ENCODE results near the gene DIAPH3.

The DIAPH3 gene

DNA sequence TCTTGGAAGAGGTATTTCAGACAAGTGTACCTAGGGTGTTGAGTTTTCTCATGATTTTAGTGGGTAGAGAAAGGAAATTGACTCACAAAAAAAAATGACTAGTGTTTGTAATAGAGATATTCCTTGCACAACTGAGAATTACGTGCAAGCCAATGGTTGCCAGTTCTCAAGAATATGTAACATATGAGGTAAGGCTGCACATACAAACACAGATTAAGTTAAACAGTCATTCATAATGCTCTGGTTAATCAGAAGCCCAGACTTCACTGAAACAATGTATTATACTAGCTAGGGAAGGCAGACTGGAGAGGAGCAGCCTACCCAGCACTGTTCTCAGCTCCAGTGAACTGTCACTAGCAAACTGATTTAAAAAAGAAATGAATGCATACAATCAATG, 418.3 kb downstream of the DIAPH3 start:
- no peaks in the 10 kb centered on the region for H3K36me3 Mint-ChIP-seq (ENCODE audit: low read depth)
- TF ChIP-seq, protein P1, sequence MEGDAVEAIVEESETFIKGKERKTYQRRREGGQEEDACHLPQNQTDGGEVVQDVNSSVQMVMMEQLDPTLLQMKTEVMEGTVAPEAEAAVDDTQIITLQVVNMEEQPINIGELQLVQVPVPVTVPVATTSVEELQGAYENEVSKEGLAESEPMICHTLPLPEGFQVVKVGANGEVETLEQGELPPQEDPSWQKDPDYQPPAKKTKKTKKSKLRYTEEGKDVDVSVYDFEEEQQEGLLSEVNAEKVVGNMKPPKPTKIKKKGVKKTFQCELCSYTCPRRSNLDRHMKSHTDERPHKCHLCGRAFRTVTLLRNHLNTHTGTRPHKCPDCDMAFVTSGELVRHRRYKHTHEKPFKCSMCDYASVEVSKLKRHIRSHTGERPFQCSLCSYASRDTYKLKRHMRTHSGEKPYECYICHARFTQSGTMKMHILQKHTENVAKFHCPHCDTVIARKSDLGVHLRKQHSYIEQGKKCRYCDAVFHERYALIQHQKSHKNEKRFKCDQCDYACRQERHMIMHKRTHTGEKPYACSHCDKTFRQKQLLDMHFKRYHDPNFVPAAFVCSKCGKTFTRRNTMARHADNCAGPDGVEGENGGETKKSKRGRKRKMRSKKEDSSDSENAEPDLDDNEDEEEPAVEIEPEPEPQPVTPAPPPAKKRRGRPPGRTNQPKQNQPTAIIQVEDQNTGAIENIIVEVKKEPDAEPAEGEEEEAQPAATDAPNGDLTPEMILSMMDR (IDR thresholded peaks at IDR 0.05), result no peak
- H3K4me1 Mint-ChIP-seq, result peaks cover 23% of the 10 kb centered on the region
- H3K4me3 Mint-ChIP-seq, result no peak overlapping the region
- peaks cover 4% of the 10 kb centered on the region for H3K27me3 Mint-ChIP-seq (ENCODE audit: low read depth, poor library complexity)
- H3K9me3 Mint-ChIP-seq, result no peaks in the 10 kb centered on the region
- no peak overlapping the region for H3K27ac Mint-ChIP-seq
- no peak for DNase-seq

DNA sequence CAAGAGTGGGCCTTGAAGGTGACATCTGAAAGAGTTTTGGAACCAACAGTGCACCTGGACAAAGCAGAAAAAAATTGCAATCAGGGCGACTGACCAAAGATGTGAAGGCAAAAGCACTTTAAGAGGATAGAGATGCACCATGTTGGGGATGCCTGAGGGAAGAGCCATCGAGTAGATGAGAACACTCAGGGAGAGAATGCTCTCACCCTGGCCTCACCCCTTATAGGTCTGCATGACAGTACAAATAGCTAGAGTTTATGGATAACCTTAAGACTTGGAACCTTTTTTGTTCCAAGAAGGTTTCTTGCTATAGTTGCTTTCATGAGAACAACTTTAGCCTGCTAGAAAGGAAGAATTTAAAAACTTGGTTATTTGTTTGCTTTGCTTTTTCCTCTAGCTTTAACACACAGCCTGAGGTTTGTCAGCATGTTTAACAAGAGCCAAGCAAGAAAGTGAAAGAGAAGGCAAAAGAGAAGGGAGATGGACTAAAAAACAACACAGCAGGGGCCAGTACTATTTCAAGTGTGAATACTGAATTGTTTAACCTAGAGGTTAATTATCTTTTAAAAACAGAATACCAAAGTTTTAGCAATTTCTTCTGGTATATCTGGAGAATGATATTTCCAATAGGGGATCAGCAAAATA, 418.9 kb downstream of the DIAPH3 start:
- Mint-ChIP-seq H3K27ac (peak overlapping the region; percentile 66), H3K4me3 (no peak overlapping the region), H3K9me3 (no peaks in the 10 kb centered on the region), H3K27me3 (ENCODE audit: low read depth, poor library complexity) (peaks cover 4% of the 10 kb centered on the region), H3K36me3 (ENCODE audit: low read depth) (no peaks in the 10 kb centered on the region), H3K4me1 (peaks cover 18% of the 10 kb centered on the region)
- no peak for DNase-seq
- TF ChIP-seq, protein P1 (IDR thresholded peaks at IDR 0.05), result no peak

GRCh38 chr13:59743195-59743594, 420.5 kb downstream of the DIAPH3 start:
- Mint-ChIP-seq H3K9me3 (no peaks in the 10 kb centered on the region), H3K27me3 (ENCODE audit: low read depth, poor library complexity) (peaks cover 4% of the 10 kb centered on the region), H3K27ac (no peak overlapping the region), H3K36me3 (ENCODE audit: low read depth) (no peaks in the 10 kb centered on the region), H3K4me1 (peaks cover 14% of the 10 kb centered on the region), H3K4me3 (no peak overlapping the region)
- TF ChIP-seq, protein P1 (IDR thresholded peaks at IDR 0.05), result no peak
- no peak for DNase-seq

DNA sequence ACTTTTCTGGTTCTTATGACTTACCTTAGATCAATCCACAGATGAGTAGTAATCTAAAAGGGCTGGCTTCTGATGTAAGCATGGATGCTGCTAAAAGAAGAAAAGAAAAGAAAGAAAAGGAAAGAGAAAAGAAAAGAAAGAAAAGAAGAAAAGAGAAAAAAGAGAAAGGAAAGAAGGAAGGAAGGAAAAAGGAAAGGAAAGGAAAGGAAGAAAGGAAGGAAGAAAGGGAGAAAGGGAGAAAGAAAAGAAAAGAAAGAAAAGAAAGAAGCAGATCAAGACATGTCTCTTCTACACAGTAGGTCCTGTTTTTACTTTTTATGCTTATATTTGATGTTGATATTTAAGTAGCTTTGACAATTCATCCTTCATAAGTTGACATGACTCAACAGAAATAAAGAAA, 421.3 kb downstream of the DIAPH3 start:
- no peak overlapping the region for H3K27ac Mint-ChIP-seq
- no peaks in the 10 kb centered on the region for H3K9me3 Mint-ChIP-seq
- peaks cover 4% of the 10 kb centered on the region for H3K27me3 Mint-ChIP-seq (ENCODE audit: low read depth, poor library complexity)
- H3K4me1 Mint-ChIP-seq, result peaks cover 7% of the 10 kb centered on the region
- H3K4me3 Mint-ChIP-seq, result no peak overlapping the region
- TF ChIP-seq, protein P1 (IDR thresholded peaks at IDR 0.05), result no peak
- no peak for DNase-seq
- H3K36me3 Mint-ChIP-seq (ENCODE audit: low read depth), result no peaks in the 10 kb centered on the region

- TF ChIP-seq, protein P1 (IDR thresholded peaks at IDR 0.05), result no peak
- Mint-ChIP-seq H3K4me1 (peaks cover 11% of the 10 kb centered on the region), H3K36me3 (ENCODE audit: low read depth) (no peaks in the 10 kb centered on the region), H3K9me3 (no peaks in the 10 kb centered on the region), H3K27me3 (ENCODE audit: low read depth, poor library complexity) (no peaks in the 10 kb centered on the region), H3K27ac (no peak overlapping the region), H3K4me3 (no peak overlapping the region)
- no peak for DNase-seq
These were observed 424.8 kb downstream of the DIAPH3 start for GRCh38 chr13:59738921-59739320.

DNA sequence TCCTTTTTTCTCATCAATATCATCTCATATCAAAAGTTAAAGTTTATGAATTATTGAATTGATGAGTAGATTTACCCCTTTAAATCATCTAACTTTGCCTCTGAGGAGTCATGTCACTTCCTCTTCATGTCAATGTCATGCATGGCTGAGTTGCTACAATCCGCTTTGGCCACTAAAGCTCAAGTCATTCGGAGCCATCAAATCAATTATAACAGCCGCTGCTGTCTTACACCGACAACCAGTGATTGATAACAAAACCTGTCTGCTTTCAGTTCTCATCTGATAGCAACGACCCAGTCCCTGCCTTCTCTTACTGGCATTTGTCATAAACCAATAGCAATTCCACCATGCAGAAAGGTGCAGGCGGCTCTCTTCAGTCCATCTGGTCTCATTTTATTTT, 429.3 kb downstream of the DIAPH3 start:
- peak; percentile 9 for DNase-seq
- no peak overlapping the region for H3K27ac Mint-ChIP-seq
- TF ChIP-seq, protein P1 (IDR thresholded peaks at IDR 0.05), result no peak
- no peaks in the 10 kb centered on the region for H3K27me3 Mint-ChIP-seq (ENCODE audit: low read depth, poor library complexity)
- H3K4me3 Mint-ChIP-seq, result no peak overlapping the region
- no peaks in the 10 kb centered on the region for H3K36me3 Mint-ChIP-seq (ENCODE audit: low read depth)
- no peaks in the 10 kb centered on the region for H3K9me3 Mint-ChIP-seq
- peaks cover 15% of the 10 kb centered on the region for H3K4me1 Mint-ChIP-seq
